Activated CD4-positive, CD25-positive, alpha-beta regulatory T cell treated with anti-CD3 and anti-CD28 coated beads, Interleukin-2, amount 50 U/mL, for 72 hours (primary cell): ENCODE results near the gene TBC1D10A.

Experiments
- DNase-seq: peaks from one replicate; pipeline ENCODE4 v3.0.0; 2021

TBC1D10A gene

DNA sequence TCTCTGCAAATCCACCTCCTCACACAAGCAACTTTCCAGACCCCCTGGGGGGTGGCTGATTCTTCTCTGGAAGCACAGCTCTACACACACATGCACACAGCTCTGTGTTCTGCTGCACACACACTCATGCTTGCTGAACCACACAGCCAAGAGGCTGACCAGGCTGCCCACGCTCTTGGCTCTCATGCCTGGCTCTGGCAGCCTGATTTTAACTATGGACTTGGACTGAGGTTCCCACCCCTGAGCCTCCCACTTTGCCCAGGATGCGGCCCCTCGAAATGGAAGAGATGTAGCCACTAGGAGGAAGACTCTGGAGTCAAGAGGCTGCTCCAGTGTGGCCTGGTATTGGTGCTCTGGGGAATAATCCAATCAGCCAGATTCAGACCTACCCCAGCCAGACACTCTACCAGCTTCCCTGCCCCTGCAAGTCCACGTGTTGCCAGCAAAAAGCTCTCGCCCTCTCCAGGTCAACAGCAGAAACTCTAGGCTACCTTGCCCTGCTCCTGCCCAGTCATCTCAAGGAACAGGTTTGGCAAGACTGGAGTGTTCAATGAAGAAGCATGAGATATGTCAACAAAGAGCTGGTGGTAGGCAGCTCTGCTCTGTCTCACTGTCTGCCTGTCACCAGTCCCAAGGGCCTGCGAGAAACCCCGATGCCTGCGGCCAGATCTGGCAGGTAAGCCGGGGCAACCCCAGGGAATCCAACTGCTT lies 28.6 kb downstream of the TBC1D10A start:
- no peak for DNase-seq

DNA sequence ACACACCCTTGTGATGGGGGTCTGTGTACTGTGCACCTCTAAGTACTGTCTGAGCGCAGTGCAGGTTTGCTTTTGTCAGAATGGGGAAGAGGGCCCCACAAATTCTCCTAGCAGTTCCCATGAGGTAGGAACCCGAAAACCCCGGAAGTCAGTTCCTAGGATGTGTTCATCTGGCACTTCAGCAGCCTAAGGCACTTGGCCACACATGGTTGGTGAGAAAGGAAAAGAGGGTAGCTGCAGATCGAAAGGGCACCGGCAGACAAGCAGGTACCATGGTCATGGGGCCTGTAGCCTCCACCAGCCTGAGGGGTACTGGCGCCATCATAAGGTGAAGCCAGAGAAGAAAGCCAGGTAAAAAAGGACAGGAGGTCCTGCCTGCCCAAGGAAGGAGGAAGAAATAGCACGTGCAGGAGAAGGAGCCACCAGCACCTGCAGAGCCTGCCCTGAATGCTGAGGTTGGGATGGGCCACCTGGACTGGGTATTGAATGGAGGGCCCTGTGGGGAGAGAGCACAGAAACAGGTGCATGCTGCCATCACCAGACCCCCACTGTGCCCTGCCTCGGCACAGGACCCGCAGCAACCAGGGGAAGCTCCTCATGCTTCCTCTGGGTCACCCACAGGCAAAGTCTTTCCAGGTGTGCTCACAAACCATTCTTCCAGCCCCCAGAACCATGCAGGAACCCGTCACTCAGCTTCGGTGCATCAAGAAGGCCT lies 29.3 kb downstream of the TBC1D10A start:
- DNase-seq = no peak

DNA sequence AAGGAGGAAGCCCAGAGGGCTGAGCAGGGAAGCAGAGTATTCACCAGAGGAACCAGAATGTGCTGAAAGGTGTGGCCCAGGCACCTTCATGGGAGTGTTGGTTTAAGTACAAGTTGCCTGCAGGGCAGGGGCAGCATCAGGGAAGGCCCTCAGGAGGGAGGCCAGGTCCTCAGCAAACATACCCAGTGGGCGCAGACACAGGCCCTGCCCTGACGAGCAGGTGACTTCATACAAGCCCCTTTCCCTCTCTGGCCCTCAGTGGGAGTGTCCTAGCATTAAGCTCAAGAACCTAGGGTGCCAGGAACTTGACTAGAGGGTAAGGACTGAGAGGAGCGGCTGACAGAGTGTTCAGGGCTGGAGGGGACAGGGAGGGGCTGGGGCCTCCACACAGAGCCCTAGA lies 29.9 kb downstream of the TBC1D10A start:
- DNase-seq = no peak

DNA sequence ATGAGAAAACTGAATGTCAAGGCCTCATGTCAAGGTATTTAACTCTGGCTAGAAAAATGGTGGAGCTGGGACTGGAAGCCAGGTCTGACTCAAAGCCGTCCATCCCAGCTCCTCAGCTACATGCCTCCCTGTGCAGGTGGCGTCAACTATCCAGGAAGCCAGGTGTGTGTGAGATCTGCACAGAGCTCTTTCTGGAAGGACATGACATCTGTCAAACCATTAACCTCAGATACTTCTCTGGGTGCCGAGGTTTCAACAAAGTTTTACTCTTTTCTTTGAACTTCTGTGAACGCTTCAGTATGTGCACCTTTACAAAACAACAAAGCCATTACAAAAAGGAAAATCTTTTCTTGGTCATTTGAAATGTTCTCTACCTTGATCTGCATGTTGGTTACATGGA lies 30.4 kb downstream of the TBC1D10A start:
- no peak for DNase-seq

DNA sequence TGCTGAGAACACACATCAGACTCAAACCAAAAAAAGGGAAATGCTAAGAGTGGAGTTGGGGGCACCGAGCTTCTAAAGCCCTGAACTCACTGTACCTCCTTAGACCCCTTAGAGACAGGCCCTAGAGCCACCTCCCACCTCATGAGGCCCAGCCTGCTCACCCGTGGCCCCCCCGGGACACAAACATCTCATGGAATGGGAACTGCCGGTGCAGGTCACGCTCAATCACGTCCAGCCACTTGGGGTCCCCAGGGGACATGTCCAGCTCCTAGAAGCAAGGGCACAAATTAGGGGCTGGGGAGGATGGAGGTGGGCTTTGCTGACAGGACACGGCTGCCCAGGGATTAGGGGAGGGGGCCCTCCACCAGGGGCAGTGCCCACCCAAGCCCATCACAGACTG lies 31.2 kb downstream of the TBC1D10A start:
- no peak for DNase-seq

DNA sequence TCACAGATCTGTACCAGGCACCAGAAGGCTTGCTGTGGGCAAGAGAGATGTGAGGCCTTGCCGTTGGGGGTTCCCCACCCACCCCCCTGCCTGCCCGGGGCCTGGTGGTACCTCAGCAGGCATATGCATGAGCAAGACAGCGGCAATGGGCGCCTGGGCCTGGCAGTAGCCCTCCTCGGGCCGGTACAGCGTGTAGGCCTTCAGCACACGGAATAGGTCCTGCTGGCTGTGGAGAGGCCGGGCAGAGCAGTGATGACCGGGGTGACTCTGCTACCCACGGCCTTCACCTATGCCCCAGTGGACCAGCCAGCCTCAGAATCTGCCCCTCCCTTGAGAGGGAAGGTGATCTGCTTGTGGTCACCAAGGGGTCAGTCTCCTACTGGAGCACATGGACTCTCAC lies 31.9 kb downstream of the TBC1D10A start:
- DNase-seq = no peak

DNA sequence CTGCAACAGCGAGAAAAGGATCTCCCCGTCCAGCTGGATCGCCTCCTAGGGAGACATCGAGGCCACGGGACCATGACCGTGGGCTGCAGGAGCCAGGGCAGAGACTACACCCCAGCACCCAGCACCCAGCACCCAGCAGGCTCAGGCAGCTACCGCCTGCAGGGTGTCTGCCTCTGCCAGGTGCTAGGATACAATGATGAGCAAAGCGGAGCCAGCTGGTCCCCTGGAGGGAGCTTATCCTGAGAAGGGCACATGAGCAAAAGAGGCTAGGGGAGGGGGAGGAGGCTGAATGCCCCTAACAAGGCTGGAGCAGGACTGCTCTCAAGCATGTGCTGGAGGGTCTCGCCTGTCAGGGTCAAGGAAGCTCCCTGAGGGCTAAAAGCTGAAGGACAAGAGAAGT lies 32.7 kb downstream of the TBC1D10A start:
- DNase-seq = no peak

DNA sequence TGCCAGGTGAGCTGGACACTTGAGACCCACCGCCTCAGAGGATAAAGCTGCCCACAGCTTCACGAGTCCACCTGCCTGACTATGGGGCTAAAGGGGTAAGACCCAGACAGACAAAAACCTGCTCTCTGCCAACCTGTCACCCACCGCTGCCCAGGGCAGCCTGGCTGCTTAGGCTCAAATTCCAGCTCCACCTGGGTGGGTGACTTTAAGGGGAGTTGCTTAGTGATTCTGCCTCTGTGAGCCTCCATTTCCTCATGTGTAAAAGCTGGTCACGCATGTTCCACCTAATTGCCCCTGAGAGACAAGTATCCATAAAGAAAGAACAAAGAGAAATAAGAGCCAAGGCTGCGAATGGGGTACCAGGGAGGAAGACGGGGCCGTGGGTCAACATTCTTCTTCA lies 33.7 kb downstream of the TBC1D10A start:
- DNase-seq = no peak

DNA sequence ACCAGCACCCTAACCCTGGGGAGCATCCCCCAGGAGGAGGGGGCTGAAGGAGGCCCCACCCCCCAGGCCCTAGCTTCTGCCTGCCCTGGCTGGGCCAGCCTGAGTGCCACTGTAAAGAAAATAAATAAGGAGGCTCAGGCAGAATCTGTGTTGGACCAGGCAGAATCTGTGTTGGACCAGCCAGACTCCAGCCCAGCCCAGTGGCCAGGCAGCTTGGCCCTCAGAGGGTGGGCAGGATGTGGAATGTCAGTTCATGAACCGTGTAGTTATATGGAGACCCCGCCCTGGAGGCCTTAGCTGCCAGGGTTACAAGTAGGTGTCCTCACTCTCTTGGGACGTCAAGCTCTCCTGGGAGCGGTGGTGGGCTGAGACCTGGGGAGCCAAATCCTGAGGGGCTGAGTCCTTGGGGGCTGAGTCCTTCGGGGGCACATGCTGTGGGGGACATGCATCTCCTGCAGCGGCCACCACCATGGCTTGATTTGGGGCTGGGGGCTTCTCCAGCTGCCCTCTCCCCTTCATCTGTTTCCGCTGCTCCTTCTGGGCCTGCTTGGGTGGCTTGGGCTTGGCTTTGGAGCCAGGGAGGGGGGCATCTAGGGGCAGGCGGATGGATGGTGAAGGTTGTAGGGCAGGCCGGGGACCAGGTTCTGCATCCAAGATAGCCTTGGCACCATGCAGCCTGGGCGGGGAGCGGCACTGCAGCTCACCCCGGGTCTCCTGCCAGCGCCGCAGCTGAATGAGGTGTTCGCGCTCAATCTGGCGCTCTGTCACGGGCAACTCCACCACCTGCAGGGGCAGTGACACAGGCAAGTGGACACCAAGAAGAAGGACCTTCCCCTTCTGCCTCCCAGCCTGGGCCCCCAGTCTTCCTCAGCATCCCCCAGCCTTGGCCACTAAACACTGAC lies 34.4 kb downstream of the TBC1D10A start:
- DNase-seq = no peak

DNA sequence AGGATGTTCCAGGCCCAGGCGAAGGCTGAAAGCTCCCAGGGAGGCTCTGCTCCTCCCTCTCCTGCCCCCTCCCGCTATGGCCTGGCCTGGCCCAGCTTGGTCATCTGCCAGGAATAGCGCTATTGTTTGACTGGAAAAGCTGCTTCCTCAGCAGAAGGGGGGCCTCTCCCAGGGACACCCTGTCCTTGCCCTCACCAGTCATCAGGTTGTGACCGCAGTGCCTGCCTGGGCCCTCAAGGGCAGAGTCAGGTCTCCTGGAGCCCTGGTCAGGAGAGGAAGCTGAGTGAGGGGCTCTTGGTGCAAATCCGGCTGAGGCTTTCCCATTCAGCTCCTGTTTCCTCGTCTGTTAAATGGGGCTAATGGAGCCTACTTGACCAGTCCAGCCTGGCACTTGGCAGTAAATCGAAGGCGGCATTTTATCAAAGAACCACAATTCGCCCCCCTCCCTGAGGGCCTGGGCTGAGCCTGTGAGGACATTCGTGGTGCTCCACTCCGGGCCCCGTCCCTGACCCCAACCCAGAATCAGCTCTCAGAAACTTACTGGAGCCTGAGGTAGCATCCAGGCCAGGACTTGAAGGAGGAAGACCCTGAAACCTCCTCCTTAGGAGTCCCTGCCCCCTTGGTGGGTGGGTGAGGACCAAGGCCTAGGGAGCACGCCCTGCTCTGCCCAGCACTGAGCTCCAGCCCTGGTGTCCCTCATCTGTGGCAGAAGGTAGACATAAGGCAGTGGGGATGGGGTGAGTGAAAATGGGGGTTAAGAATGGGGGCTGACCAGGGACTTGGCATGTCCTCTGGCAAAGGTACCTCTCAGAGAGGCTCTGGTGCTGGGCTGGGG lies 35.5 kb downstream of the TBC1D10A start:
- DNase-seq = no peak

DNA sequence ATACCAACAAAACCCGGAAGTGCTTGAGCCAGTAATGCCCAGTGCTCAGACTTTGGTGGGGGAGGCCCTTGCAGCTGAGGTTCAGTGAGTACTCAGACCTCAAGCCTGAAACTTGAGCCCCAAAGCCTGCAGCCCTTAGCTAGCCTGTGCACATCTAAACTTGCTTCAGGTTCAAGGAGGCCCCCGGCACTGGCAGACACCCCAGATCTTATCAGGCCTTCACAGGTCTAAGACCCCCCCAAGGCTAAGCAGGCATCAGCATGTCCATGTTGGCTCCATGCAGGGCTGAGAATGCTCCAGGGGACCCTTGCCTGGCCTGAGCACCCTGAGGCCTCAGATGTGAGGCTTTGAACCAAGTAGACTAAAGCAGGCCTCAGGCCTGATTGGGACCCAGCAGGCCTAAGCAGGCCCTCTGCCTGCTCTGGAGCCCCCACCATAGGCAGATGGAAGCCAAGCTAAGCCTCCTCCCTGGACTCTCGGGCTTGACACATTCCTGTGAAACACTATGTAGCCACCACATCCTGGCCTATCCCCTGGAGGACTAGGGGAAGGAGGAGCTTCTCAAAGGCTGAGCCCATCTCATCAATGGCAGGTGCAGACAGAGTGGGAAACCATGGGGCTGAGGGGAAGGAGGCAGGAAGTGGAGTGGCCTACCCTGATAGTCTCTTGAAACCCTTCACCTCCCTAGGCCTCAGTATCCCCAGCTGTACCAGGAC lies 36.2 kb downstream of the TBC1D10A start:
- DNase-seq = no peak

DNA sequence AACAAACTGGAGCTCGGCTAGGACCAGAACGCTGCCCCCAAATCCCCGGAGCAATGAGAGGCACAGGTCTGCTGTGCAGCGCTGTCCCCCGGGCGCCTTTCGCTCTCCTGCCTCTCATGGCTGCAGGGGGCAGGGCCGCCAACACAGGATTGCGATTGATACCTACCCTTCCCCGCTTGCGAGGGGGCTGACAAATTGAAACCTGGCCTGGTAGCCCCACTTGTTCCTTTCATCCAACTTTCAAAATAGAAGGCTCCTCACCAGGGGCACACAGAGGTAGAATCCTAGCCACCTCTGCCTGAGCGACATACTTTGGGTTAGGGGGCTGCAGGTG lies 36.8 kb downstream of the TBC1D10A start:
- DNase-seq = no peak

DNA sequence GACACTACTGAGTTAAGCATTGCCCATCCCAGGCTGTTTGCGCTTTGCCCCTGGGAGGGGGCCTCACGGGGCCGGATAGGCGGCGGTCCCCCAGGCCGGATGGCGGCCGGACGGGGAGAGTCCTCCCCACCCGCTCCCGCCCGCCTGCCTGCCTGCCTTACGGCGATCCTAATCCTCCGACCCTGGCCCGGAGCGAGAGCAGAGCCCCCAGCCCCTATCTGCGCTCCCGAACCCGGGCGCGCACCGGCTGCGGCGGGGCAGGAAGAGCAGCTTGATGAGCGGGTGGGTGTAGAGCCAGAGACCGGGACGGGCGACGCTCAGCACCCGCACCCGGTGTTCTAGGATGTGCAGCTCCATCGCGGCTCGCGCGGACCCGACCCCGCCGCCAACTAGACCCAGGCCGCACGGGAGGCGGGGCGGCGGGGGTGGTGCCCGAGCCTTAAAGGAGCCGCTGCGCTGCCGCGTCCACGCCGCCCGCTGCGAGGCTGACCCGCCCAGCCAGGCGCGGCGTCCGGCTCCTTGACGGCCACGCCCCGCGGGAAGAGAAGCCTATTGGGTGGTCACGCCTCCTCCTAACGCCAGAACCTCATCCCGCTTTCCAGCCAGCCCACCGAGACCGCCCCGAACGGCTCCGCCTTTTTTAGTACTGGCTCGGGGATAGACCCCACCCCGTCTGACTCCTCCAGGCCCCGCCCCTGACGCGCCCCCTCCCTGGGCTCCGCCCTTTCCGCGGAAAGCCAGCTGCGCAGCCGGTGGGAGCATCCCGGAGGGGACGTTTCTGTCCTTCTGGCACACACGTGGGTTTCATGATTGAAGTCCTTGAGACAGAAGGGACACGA lies 37.4 kb downstream of the TBC1D10A start, which contains the start of gene CASTOR1:
Gene CASTOR1 (minus strand): TSS at position 365 of the 839 bp plus-strand sequence. CDS start 8 bp downstream, at position 357.
- DNase-seq = peak; percentile 90

DNA sequence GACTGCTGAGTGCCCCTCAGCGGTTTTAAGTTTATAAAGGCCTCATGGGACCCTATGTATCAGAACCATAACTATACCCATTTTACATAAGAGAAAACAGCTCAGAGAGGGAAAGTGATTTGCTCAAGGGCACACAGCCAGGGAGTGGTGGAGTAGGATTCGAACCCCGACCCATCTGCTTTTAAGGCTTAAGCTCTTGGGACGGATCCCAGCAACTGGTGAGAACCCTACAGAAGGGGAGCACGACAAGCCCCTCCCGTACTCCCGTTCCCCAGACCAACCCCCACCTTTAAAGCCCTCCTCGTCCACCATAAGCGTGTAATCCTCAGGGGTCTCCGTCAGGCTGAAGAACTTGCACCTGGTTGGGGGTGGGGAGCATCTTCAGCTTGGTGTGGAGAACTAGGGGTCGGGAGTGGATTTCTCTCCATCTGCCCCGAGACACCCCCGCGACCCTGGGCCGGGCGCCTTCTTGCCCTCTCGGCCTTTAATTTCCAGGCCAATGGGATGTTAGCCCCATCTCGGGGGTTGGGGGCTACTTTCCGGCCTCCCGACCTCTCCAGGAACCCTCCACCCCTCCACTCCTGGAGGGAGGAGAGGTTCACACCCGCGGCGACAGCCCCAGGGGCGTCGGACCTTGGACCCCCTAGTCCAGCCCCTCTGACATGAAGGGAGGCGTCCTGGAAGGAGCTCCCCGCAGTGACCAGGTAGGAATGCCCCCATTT lies 38.2 kb downstream of the TBC1D10A start:
- no peak for DNase-seq

DNA sequence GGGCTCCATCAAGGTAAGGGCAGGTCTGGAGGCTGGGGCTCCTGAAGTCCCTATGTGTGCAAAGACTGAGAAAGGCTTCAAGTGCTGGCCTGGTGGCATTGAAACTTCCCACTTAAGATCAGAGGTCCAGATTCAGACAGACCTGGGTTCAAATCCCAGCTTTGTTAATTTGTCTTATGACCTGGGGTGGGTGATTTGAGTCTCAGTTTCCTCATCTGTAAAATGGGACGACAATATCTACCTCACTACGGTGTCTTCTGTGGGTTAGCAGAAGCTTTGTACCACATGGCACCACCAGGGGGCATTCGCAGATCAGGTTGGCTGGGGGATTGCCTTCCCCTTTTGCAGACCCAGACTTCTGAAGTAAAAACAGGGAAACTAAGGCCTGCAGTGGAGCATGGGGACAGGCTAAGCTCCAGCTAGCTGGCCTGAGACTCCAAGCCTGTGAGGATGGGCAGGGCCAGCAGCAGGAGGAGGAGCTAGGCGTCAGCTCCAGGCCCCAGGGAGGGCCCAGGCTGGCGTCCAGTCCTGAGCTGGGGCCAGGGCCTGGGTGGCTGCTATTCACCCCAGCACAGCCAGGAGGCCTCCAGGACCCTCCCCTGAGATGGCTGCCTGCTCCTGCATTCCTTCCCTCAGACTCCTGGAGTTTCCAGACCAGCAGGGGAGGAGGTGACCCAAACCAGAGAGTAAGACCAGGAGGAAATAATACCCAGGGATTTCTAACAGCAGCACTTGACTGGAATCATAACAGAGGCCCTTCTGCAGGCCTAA lies 38.9 kb downstream of the TBC1D10A start:
- DNase-seq = peak; percentile 85

DNA sequence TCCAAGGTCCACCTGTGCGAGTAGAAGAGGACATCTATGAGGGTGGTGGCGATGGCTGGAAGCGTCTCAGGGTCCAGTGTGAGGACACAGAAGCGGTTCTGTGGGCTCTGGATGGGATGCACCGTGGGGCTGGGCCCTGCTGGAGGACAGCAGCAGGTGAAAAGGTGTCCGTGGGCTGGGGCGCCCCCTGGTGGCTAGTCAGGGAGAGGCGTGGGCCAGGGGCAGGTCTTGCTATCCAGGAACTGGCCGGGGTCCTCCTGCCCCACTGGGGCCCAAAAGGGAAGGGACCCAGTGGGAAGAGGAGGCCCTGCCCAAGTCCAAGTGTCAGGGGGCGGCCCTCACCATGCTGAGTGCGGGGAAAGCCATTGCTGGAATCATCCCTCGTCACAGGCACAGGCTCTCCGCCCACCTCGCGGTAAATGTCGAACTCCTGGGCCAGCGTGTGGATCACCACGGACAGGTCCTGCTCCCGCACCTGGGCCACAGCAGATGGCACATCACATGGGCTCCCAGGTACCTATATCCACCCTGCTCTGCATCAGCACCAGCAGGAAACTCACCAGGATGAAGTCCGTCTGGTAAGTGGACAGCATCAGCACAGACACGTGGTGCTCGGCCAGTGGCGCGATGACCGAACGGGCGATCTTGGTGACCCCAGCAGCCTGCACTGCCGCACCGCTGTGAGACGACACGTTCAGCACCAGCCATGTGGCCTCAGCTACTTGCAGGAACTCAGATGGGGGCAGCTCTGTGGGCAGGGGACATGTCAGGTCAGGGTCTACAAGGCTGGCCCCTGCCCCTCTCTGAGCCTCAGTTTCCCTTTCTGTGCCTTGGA lies 39.7 kb downstream of the TBC1D10A start:
- DNase-seq = peak; percentile 93

DNA sequence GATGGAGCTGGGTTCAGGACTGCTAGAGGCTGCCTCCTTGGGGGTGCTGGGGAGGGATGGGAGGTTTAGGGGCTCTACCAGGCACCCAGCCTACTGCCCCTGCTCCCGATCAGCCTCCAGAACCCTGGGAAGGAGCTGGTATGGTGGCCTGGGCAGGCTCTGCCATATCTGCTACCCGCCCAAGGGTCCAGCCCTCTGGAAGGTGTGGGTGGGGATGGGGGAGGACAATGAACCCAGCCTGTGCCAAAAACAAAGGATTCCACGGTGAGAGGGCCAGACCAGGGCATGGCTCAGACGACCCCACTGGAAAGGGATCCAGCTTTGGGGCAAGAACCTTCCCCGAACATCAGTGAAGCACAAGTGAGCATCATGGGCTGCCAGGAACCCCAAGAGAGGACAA lies 40.4 kb downstream of the TBC1D10A start:
- DNase-seq = no peak

DNA sequence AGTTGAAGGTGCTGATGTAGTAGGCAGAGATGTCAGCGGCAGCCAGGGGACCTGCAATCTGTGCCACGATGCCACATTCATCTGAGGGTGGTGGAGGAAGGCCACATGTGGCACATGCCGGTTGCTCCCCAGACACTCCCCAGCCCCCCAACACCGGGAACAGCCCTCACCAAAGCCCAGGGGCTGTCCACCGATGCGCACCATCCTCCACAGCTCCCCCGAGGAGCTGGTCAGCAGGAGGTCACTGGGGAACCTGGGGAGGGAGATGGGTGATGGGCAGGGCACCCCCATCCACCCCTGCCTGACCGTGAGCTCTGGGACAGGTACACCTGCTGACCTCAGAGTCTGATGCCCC lies 40.9 kb downstream of the TBC1D10A start:
- DNase-seq = no peak
